MCF 10A (cell line): ENCODE results near the gene A4GALT. TPM values are rescaled to one million over a fixed set of nuclear protein-coding genes. Genes with fewer than 3 reads are reported as not detected.

Experiments
- BruUV-seq: library from RNA; stranded (reverse); fragments of 400-500 nt; replicated peaks from 2 replicates; lab custom pipeline; 2021; lab: Mats Ljungman, UMichigan
- CTCF ChIA-PET: fragments of 300-600 bp; sonication (Branson Sonifier 250); formaldehyde crosslinking; extraction: SDS; loops from one replicate; lab custom pipeline; 2021; ENCODE audit warnings: antibody characterized with exemption, inconsistent platforms; lab: Yijun Ruan, JAX
- POLR2A ChIA-PET: fragments of 300-600, 350-650 bp; sonication (Branson Sonifier 250); formaldehyde crosslinking; extraction: SDS; loops from one replicate; lab custom pipeline; 2020; ENCODE audit warnings: antibody characterized with exemption, inconsistent platforms; lab: Yijun Ruan, JAX
- DNase-seq: peaks from one replicate; pipeline ENCODE4 v3.0.0-alpha.2; 2018; ENCODE audit not compliant: unreplicated experiment
- H3K27ac Mint-ChIP-seq: one replicate; pipeline ENCODE4 v1.8.0; 2022; ENCODE audit warnings: mild to moderate bottlenecking, low read depth, mixed read lengths; ENCODE audit not compliant: unreplicated experiment
- H3K27me3 Mint-ChIP-seq: one replicate; pipeline ENCODE4 v1.8.0; 2022; ENCODE audit warnings: mixed read lengths; ENCODE audit not compliant: insufficient read depth, unreplicated experiment
- H3K36me3 Mint-ChIP-seq: one replicate; pipeline ENCODE4 v1.8.0; 2022; ENCODE audit warnings: mild to moderate bottlenecking, moderate library complexity, mixed read lengths; ENCODE audit not compliant: insufficient read depth, unreplicated experiment
- H3K4me1 Mint-ChIP-seq: one replicate; pipeline ENCODE4 v1.8.0; 2022; ENCODE audit warnings: mixed read lengths; ENCODE audit not compliant: insufficient read depth, unreplicated experiment
- H3K4me3 Mint-ChIP-seq: one replicate; pipeline ENCODE4 v1.8.0; 2022; ENCODE audit warnings: mild to moderate bottlenecking, moderate library complexity, mixed read lengths; ENCODE audit not compliant: unreplicated experiment
- H3K9me3 Mint-ChIP-seq: one replicate; pipeline ENCODE4 v1.8.0; 2022; ENCODE audit warnings: mixed read lengths; ENCODE audit not compliant: unreplicated experiment
- intact Hi-C: fragments of 100-400 bp; cut with micrococcal nuclease; formaldehyde crosslinking; loops from 2 replicates; pipeline ENCODE4 v1.14.1; 2022
- total RNA-seq: library from RNA; stranded (reverse); gene quantifications from 2 replicates; pipeline ENCODE4 v1.2.3, GENCODE V29; 2022
- TF ChIP-seq, protein P1 (sequence below): fragments of 200-600 bp; IDR thresholded peaks from one replicate; pipeline ENCODE4 v1.8.0; 2022; ENCODE audit warnings: antibody characterized with exemption, mild to moderate bottlenecking; ENCODE audit not compliant: unreplicated experiment

The A4GALT gene
- total RNA-seq, 1 experiment from 2014 or later: 8.7 TPM

DNA sequence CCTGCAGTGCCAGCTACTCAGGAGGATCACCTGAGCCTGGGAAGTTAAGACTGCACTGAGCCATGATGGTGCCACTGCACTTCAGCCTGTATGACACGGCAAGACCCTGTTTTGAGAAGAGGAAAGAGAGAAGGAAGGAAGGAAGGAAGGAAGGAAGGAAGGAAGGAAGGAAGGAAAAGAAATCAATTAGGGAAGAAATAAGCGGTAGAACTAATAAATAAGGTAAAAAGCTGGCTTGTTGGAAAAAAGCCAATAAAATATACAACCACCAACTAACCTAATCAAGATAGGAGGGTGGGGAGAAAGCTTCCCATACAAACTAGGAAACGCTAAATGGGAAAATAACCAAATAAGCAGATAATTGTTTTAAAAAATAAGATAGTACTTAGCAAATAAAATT lies 12.3 kb downstream of the A4GALT start:
- TF ChIP-seq, protein P1, sequence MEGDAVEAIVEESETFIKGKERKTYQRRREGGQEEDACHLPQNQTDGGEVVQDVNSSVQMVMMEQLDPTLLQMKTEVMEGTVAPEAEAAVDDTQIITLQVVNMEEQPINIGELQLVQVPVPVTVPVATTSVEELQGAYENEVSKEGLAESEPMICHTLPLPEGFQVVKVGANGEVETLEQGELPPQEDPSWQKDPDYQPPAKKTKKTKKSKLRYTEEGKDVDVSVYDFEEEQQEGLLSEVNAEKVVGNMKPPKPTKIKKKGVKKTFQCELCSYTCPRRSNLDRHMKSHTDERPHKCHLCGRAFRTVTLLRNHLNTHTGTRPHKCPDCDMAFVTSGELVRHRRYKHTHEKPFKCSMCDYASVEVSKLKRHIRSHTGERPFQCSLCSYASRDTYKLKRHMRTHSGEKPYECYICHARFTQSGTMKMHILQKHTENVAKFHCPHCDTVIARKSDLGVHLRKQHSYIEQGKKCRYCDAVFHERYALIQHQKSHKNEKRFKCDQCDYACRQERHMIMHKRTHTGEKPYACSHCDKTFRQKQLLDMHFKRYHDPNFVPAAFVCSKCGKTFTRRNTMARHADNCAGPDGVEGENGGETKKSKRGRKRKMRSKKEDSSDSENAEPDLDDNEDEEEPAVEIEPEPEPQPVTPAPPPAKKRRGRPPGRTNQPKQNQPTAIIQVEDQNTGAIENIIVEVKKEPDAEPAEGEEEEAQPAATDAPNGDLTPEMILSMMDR: no peak
- POLR2A ChIA-PET: interaction anchor here (0.7 kb wide), 2 partner anchors 20 to 94 kb away, joined by 3 to 4 read pairs; partner anchors contain the start of gene POLDIP3
- Mint-ChIP-seq H3K36me3 (peaks cover 9% of the 10 kb centered on the region), H3K9me3 (no peaks in the 10 kb centered on the region), H3K4me3 (no peak overlapping the region), H3K27ac (no peak overlapping the region), H3K4me1 (no peaks in the 10 kb centered on the region), H3K27me3 (no peaks in the 10 kb centered on the region)
- intact Hi-C loops: no loop called here
- DNase-seq: no peak
- no TSS peak for BruUV-seq
- CTCF ChIA-PET: interaction anchor here (0.7 kb wide), 1 partner anchor 136 kb away, joined by 3 read pairs; no protein-coding TSS in a partner anchor

DNA sequence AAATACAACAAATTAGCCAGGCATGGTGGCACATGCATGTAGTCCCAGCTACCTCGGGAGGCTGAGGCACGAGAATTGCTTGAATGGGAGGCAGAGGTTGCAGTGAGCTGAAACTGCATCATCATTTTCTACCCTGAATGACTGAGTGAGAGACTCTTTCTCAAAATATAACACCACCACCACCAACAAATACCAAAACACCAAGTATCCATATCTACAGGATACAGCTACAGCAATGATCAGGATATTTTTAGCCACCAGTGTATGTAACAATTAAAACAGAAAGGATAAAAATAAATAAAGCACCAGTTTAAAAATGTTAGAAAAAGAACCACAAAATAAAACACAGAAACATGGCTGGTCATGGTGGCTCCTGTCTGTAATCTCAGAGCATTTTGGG lies 13.2 kb downstream of the A4GALT start:
- POLR2A ChIA-PET: no interaction called here
- DNase-seq: no peak
- Mint-ChIP-seq H3K9me3 (no peaks in the 10 kb centered on the region), H3K4me3 (no peak overlapping the region), H3K27ac (no peak overlapping the region), H3K36me3 (peaks cover 9% of the 10 kb centered on the region), H3K4me1 (no peaks in the 10 kb centered on the region), H3K27me3 (no peaks in the 10 kb centered on the region)
- CTCF ChIA-PET: no interaction called here
- TF ChIP-seq, protein P1: no peak
- BruUV-seq: no TSS peak
- intact Hi-C loops: no loop called here

DNA sequence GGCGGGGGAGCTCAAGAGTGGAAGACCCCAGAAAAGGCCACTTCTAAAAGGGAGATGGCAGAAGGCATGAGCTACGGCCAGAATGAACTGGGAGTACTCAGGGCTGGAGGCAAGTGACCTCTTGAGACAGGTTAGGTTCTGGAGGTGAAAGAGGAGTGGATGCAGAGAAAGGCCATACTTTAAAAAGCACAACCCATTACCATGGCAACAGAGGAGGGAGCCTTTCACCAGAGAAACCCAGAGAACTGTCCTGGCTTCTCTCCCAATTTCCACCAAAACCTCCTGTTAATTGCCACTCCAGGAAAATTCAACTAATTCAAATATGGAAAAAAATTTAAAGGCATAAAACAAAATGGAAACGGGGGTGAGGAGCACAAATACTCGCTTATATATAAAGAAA lies 15.8 kb downstream of the A4GALT start:
- Mint-ChIP-seq H3K4me1 (no peaks in the 10 kb centered on the region), H3K27me3 (no peaks in the 10 kb centered on the region), H3K9me3 (no peaks in the 10 kb centered on the region), H3K27ac (no peak overlapping the region), H3K4me3 (no peak overlapping the region), H3K36me3 (peaks cover 4% of the 10 kb centered on the region)
- intact Hi-C loops: no loop called here
- ChIA-PET POLR2A (interaction anchor here (1.3 kb wide), 1 partner anchor 16 kb away, joined by 4 read pairs; no protein-coding TSS in a partner anchor), CTCF (interaction anchor here (0.6 kb wide), 1 partner anchor 26 kb away, joined by 3 read pairs; no protein-coding TSS in a partner anchor)
- BruUV-seq: no TSS peak
- DNase-seq: no peak
- TF ChIP-seq, protein P1: no peak

DNA sequence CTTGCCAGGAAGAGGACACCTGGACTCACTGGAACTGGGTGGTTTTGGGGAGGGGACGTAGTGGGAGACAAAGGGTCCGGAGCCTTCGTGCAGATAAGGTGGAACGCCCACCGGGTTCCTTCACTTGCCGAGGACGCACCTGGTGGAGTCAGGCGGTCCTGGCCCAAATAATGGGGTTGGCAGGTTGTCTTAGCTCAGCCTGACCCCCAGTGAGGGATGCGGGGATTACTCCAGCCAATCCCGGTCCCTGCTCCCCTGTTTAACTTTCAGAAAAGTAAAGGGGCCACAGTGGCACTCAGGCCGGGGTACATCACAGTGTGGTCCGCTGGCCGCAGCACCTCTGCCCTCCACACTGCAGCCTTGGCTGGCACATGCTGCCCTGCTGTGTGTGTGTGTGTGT lies 18.0 kb downstream of the A4GALT start:
- BruUV-seq: no TSS peak
- Mint-ChIP-seq H3K4me3 (no peak overlapping the region), H3K27ac (no peak overlapping the region), H3K27me3 (no peaks in the 10 kb centered on the region), H3K4me1 (peaks cover 9% of the 10 kb centered on the region), H3K9me3 (no peaks in the 10 kb centered on the region), H3K36me3 (peaks cover 4% of the 10 kb centered on the region)
- ChIA-PET POLR2A (no interaction called here), CTCF (interaction anchor here (0.6 kb wide), 1 partner anchor 80 kb away, joined by 3 read pairs; no protein-coding TSS in a partner anchor)
- TF ChIP-seq, protein P1: no peak
- DNase-seq: no peak
- intact Hi-C loops: no loop called here
